Neuron (in vitro differentiated cells): Measurements from ENCODE around the gene GALNTL6.
"Not testable (repeated sequence)": the region's sequence is repeated elsewhere in the genome, so short reads cannot be mapped to it uniquely, and the experiment has no call there.

Source experiments
- H2AFZ ChIP-seq: one replicate; pipeline ENCODE4 v1.6.1; 2013; ENCODE audit warnings: low read depth, mild to moderate bottlenecking, inconsistent platforms, low read length, moderate library complexity
- H3K27me3 ChIP-seq: one replicate; pipeline ENCODE4 v1.6.1; 2013; ENCODE audit warnings: low read length; ENCODE audit not compliant: insufficient read depth
- H3K36me3 ChIP-seq: one replicate; pipeline ENCODE4 v1.6.1; 2013; ENCODE audit warnings: low read length; ENCODE audit not compliant: insufficient read depth
- H3K4me1 ChIP-seq: one replicate; pipeline ENCODE4 v1.6.1; 2013; ENCODE audit warnings: low read length; ENCODE audit not compliant: insufficient read depth
- H3K4me3 ChIP-seq: 2 replicates; pipeline ENCODE4 v1.5.1; 2013; ENCODE audit warnings: mild to moderate bottlenecking, low read length, moderate library complexity
- H3K9me3 ChIP-seq: one replicate; pipeline ENCODE4 v1.6.1; 2013; ENCODE audit warnings: low read length

GALNTL6 gene

DNA sequence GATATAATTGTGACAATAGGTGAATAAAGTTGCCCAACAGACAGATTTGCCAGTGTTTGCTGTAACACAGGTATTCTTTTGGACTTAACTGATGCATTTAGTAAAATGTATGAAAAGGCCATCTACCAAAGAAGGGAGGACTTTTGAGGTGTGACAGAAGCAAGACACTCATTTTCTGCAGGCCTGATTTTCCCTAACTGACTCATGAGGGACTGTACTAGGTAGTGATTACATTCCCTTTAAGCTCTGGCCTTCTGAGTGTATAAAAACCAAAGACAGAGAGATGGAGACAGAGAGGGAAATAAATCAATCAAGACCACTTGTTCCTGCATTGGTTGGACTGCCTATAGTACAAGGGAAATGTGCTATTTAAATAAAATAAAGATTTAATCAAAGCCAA, 1204.6 kb downstream of the GALNTL6 start:
- Histone ChIP-seq H3K9me3 (no peaks in the 10 kb centered on the region), H3K4me1 (peaks cover 7% of the 10 kb centered on the region), H3K4me3 (no peak overlapping the region), H2AFZ (no peak overlapping the region), H3K27me3 (no peaks in the 10 kb centered on the region), H3K36me3 (no peaks in the 10 kb centered on the region)

- Histone ChIP-seq H3K4me1 (peaks cover 7% of the 10 kb centered on the region), H3K4me3 (no peak overlapping the region), H3K36me3 (no peaks in the 10 kb centered on the region), H2AFZ (no peak overlapping the region), H3K9me3 (no peaks in the 10 kb centered on the region), H3K27me3 (no peaks in the 10 kb centered on the region)
Observed at GRCh38 chr4:173018446-173018845, 1205.2 kb downstream of the GALNTL6 start.

- H3K4me3 ChIP-seq = no peak overlapping the region
- no peak overlapping the region for H2AFZ ChIP-seq
- no peaks in the 10 kb centered on the region for H3K36me3 ChIP-seq
- no peaks in the 10 kb centered on the region for H3K4me1 ChIP-seq
- no peaks in the 10 kb centered on the region for H3K27me3 ChIP-seq
- no peaks in the 10 kb centered on the region for H3K9me3 ChIP-seq
Observed at GRCh38 chr4:173019664-173020063, 1206.5 kb downstream of the GALNTL6 start.

DNA sequence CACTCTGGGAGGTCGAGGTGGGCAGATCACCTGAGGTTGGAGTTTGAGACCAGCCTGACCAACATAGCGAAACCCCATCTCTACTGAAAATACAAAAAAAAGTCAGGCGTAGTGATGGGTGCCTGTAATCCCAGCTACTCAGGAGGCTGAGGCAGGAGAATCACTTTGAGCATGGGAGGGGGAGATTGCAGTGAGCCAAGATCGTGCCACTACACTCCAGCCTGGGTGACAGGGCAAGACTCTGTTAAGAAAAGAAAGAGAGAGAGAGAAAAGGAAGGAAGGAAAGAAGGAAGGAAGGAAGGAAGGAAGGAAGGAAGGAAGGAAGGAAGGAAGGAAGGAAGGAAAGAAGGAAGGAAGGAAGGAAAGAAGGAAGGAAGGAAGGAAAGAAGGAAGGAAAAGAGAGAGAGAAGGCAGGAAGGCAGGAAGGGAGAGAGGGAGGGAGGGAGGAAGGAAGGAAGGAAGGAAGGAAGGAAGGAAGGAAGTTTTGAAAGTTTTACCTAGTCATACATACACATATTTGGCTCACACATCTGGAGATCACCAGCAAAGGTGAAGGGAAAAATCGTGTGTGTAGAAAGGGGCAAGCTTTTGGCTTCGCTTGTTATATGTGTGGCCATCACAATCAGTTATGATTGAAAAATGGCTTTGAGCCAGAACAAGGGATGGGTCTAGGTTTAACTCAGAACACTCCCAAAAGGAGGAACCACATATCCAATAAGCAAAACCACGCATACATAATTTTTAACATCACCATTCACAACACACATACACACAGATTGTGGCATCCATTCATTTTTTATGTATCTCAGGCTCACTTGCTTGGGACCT, 1208.8 kb downstream of the GALNTL6 start:
- not testable (repeated sequence) for H3K4me3 ChIP-seq, H2AFZ ChIP-seq, H3K4me1 ChIP-seq, H3K27me3 ChIP-seq, H3K9me3 ChIP-seq, H3K36me3 ChIP-seq

- no peaks in the 10 kb centered on the region for H3K9me3 ChIP-seq
- no peak overlapping the region for H2AFZ ChIP-seq
- H3K4me3 ChIP-seq = no peak overlapping the region
- no peaks in the 10 kb centered on the region for H3K27me3 ChIP-seq
- H3K4me1 ChIP-seq = no peaks in the 10 kb centered on the region
- H3K36me3 ChIP-seq = no peaks in the 10 kb centered on the region
Observed at GRCh38 chr4:173024203-173024602, 1211.0 kb downstream of the GALNTL6 start.

DNA sequence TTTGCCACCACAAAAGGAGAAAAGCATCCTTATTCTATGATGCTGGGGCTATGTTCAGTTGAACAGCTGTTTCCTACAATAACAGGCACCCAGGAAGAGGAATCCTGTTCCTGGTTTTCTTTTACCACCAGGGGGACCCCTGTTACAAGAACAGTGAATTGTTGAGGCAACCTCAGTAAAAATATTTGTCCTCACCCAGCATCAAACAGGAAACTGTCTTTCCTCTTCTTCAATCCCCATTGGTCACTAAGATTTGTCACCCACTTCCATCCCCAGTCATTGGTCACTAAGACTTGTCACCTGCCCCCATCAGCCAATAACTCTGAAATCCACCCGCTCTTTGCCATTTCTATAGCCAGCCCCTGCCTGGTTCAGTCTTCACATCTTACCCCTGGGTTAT, 1211.9 kb downstream of the GALNTL6 start:
- Histone ChIP-seq H3K27me3 (no peaks in the 10 kb centered on the region), H3K4me1 (no peaks in the 10 kb centered on the region), H3K36me3 (no peaks in the 10 kb centered on the region), H3K4me3 (no peak overlapping the region), H2AFZ (no peak overlapping the region), H3K9me3 (no peaks in the 10 kb centered on the region)

DNA sequence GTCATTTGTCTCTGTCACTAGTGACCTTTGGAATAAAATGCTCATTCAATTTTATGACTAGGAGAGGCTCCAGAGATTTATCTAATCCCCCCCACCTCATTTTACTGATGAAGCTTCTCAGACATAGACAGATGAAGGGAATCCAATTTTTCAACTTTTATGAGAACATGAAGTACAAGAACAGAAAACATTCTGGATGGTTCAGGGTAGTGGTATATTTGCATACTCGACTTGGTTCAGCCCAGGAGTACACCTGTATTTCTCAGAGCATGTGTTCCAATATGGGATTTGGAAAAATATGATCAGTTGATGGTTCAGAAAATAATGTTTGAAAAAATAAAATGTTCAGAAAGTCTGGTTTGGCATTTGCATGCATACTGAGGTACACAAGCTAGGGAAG, 1224.0 kb downstream of the GALNTL6 start:
- Histone ChIP-seq H3K4me3 (no peak overlapping the region), H2AFZ (no peak overlapping the region), H3K36me3 (no peaks in the 10 kb centered on the region), H3K9me3 (no peaks in the 10 kb centered on the region), H3K4me1 (peaks cover 19% of the 10 kb centered on the region), H3K27me3 (no peaks in the 10 kb centered on the region)

DNA sequence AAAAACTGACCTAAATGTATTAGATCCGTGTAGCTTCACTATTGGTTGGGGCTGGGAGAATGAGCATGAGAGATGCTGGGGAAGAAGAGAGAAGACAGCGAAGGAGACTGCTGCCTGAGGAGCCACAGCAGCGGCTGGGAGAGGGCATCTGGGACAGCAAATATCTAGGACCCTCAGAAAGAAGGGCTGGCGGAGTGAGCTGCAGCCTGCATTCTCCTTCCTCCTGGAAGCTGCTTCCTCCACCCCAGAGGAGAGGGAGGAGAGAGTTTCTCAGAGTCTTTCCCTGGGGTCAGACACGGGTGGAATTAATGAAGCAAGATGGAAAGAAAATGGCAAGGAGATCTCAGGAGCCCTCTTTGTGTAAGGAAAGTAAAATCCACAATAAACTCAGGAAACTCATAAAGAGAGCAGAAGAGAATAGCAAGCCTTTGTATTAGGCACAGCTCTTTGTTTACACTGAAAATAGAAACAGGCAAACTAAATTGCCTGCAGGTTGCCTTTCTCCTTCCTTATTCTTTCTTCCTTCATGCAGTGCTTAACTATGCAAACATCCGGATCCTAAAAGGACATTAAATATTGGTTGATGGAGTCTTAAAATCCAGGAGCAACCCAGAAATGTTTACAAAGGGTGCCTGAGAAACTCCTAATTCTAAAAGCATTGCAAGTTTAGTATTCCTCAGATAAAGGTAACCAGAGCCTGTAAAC, 1225.1 kb downstream of the GALNTL6 start:
- Histone ChIP-seq H3K9me3 (no peaks in the 10 kb centered on the region), H3K4me3 (no peak overlapping the region), H2AFZ (peak overlapping the region; percentile 80), H3K4me1 (peaks cover 19% of the 10 kb centered on the region), H3K36me3 (no peaks in the 10 kb centered on the region), H3K27me3 (no peaks in the 10 kb centered on the region)

- Histone ChIP-seq H3K36me3 (no peaks in the 10 kb centered on the region), H3K4me3 (no peak overlapping the region), H3K27me3 (no peaks in the 10 kb centered on the region), H3K9me3 (no peaks in the 10 kb centered on the region), H3K4me1 (peaks cover 19% of the 10 kb centered on the region), H2AFZ (no peak overlapping the region)
Observed at GRCh38 chr4:173039617-173040577, 1226.7 kb downstream of the GALNTL6 start.

DNA sequence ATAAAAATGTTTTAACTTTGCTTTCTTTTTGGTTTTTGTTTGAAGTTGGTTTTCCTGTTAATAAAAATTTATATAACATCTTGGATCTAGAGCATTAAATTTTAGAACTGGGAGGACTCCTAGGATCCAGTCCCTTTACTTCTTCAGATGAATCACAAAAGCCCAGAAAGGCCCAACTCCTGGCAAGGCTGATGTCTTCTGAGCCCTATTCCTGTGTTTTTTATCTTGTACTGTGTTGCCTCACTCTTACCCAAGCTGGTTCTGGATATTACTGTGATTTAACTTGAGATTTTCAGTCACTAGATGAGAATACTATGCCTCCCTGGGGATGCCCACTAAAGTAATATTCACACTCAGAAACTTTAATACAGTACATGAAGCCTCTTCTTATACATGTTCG, 1228.3 kb downstream of the GALNTL6 start:
- no peaks in the 10 kb centered on the region for H3K36me3 ChIP-seq
- no peaks in the 10 kb centered on the region for H3K27me3 ChIP-seq
- H3K4me3 ChIP-seq = no peak overlapping the region
- H2AFZ ChIP-seq = no peak overlapping the region
- H3K4me1 ChIP-seq = peaks cover 19% of the 10 kb centered on the region
- no peaks in the 10 kb centered on the region for H3K9me3 ChIP-seq

- not testable (repeated sequence) for H3K27me3 ChIP-seq, H3K36me3 ChIP-seq, H3K4me3 ChIP-seq, H2AFZ ChIP-seq, H3K9me3 ChIP-seq
- peaks cover 22% of the 10 kb centered on the region for H3K4me1 ChIP-seq
Observed at GRCh38 chr4:173042139-173042538, 1228.9 kb downstream of the GALNTL6 start.

DNA sequence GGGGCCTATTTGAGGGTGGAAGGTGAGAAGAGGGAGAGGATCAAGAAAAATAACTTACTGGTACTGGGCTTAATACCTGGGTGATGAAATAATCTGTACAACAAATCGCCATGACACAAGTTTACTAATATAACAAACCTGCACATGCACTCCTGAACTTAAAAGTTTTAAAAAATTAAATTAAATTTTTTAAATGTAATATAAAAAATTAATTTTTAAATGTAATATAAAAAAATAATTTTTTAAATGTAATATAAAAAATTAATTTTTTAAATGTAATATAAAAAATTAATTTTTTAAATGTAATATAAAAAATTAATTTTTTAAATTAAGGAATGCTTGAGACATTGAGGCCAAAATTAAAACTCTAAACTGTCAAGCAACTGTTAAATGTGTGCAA, 1231.1 kb downstream of the GALNTL6 start:
- no peaks in the 10 kb centered on the region for H3K27me3 ChIP-seq
- H2AFZ ChIP-seq = no peak overlapping the region
- H3K36me3 ChIP-seq = no peaks in the 10 kb centered on the region
- no peak overlapping the region for H3K4me3 ChIP-seq
- H3K4me1 ChIP-seq = peaks cover 7% of the 10 kb centered on the region
- no peaks in the 10 kb centered on the region for H3K9me3 ChIP-seq

DNA sequence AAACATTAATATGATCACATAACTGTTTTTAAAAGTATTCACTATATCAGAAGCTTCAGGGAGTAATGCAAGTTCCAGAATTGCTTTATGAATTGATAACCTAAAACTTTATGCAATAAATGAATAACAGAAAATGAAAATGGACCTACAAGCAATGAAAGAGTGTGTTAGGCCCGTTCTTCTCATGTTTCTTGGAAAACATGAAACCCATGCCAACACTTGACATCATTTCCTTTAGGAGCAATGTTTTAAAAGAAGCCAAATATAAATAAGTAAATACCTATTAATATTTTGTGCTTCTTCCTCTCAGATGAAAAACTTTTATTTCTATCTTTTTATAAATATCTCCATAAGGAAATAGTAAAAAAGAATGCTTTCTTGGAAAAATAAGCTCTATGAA, 1232.4 kb downstream of the GALNTL6 start:
- peaks cover 3% of the 10 kb centered on the region for H3K4me1 ChIP-seq
- H3K9me3 ChIP-seq = no peaks in the 10 kb centered on the region
- H3K36me3 ChIP-seq = no peaks in the 10 kb centered on the region
- H2AFZ ChIP-seq = no peak overlapping the region
- no peak overlapping the region for H3K4me3 ChIP-seq
- no peaks in the 10 kb centered on the region for H3K27me3 ChIP-seq
